Fibroblast of skin of left quadriceps (primary cell): Measurements from ENCODE around the gene IGFL2.
A peak's percentile ranks its signal among the peaks of the same experiment; 100 is the strongest.
"Not testable (repeated sequence)": the region's sequence is repeated elsewhere in the genome, so short reads cannot be mapped to it uniquely, and the experiment has no call there.

Experiments used
- DNase-seq, 2 experiments: peaks; one replicate each; pipeline ENCODE4 v3.0.0-alpha.2; 2013; ENCODE audit warnings: low read depth in 2 of 2

Gene IGFL2

GRCh38 chr19:46147791-46148288, at the start of gene IGFL2:
Gene IGFL2, plus strand, starts transcription at chr19:46148238. Its CDS starts 41 bp downstream, at chr19:46148279.
- DNase-seq: no peak

DNA sequence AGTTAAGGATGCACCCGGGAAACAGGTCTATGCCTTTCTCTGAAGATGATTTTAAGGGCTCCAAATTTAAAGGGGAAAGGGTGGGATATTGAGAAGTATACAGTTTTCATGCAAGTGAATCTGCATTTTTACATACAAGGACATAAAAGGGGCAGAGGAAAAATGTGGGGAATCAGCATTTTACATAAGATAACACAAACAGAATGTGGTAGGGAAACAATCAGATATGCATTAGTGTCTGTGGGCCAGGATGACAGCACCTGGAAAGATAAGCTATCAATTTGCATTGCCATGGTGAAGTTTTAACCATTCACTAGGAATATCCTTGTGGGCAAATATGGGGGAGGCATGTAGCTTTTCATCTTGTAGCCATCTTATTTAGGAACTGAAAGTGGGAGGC, 47.7 kb upstream of the IGFL2 start:
- DNase-seq: no peak

DNA sequence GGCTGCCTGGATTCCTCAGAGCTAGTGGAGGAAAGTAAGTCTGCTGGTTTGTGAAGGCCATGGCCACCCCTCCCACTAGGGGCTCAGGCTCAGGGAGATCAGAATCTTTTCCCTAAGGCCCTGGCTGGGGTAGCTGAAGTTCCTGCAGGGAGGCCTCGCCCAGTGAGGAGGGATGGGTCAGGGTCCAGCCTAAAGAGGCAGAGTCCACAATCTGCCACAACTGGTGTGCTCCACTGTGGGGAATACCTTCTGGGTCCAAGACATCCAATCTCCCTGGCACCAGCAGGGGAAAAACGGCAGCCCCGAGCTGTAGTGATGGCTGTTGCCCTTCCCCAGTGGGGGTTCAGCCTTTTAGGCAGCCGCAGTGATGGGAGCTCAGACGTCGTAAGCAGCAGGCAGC, 46.7 kb upstream of the IGFL2 start:
- no peak for DNase-seq

DNA sequence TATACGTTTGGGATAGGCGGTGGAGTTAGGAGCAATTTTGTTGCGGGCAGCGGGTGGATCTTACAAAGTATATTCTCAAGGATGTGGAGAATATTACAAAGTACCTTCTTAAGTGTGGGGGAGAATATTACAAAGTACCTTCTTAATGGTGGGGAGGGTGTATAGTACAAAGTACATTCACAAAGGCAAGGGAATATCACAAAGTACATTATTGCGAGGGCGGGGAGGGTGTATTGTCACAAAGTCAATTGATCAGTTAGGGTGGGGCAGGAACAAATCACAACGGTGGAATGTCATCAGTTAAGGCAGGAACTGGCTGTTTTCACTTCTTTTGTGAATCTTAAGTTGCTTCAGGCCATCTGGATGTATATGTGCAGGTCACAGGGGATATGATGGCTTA, 45.7 kb upstream of the IGFL2 start:
- DNase-seq: not testable (repeated sequence)

- peak in 1 of 2 experiments; percentile 5 for DNase-seq
Observed at GRCh38 chr19:46107371-46107770, 40.7 kb upstream of the IGFL2 start.

DNA sequence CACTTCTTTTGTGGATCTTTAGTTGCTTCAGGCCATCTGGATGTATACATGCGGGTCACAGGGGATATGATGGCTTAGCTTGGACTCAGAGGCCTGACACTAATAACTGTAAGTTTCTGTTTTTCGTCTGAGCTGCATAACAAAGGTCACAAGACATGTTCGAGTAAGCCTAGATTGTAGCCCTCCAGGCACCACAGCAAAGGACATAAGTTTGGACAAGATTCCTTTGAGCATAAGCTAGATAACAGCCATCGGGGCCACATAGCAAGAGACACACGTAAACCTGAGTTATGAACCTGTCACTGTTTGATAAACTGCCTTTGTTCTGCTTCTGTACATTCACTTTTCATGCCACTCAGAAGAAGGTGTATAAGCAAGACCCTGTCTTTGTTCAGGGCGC, 38.2 kb upstream of the IGFL2 start:
- DNase-seq: no peak

DNA sequence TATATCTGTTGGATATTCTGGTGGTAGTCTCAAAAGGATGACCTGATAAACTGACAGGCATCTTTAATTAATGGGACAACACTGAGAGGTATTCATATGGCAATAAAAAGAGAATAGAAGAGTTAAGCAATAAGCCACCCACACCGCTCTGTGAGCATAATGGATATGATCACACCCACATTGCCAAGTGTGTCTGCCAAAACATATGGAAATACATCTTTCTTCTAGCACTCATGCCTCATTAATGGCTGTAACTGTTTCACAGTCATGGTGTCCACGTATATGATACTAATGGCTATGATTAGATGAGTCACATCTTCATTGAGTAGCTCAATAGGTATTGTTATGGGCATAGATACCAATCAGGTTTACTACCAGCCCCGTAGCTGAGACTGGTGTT, 36.7 kb upstream of the IGFL2 start:
- no peak for DNase-seq

DNA sequence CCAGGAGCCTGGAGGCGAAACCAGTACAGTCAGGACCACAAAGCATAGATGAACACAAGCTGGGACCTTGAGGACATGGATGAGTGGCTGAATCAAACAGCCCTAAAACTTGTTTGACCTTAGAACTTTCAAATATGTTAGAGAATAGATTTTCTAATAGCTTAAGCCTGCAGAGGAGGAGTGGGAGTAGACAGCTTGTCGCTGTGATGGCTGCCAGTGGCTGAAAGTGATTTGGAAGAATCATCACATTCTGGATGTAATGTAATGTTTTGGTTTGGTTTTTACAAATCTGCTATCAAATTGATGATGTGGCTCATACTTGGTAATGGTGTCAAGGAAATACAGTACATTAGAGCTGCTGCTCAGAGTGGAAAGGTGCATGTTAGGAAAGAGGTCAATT, 35.5 kb upstream of the IGFL2 start:
- DNase-seq: no peak

GRCh38 chr19:46113726-46114125, 34.3 kb upstream of the IGFL2 start:
- no peak for DNase-seq

- DNase-seq: peak; percentile 31 to 34
Observed at GRCh38 chr19:46115396-46116106, 32.5 kb upstream of the IGFL2 start.

DNA sequence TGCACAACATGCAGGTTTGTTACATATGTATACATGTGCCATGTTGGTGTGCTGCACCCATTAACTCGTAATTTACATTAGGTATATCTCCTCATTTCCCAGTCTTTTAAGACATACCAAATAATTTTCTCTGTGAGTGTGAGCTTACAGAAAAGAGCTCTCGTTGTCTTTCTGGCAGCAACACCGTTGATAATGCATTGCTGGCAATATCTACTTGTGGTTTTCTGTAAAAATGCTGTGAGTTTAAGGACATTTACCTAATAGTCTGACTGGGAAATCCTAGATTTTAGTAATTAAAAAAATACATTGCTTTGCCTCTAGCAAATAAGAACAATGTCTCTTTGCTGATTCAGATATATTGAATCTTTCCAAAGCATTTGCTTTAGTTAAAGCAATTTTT, 31.9 kb upstream of the IGFL2 start:
- no peak for DNase-seq

DNA sequence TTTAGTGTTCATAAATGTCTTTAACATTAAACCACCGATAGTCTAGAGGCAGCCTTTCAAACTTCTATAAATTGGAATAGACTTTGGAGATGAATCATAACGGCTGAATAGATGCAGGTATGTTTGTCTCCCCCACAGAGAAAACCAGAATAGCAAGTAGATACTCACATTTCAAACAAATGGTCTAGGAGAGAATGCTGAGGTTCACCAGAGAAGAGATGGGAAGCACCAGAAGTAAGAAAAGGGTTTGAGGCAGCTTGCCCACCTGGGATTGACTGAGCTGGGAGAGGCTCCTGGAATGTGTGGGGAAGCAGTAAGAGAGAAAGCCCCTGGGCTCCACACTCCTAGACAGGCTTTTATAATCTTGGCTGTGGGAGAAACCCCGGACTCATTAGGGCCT, 29.9 kb upstream of the IGFL2 start:
- DNase-seq: no peak

- no peak for DNase-seq
Observed at GRCh38 chr19:46124638-46125115, 23.4 kb upstream of the IGFL2 start, which contains the start of gene IGFL3. Gene IGFL3, minus strand, starts transcription at chr19:46124688. Its CDS starts 39 bp downstream, at chr19:46124649.

DNA sequence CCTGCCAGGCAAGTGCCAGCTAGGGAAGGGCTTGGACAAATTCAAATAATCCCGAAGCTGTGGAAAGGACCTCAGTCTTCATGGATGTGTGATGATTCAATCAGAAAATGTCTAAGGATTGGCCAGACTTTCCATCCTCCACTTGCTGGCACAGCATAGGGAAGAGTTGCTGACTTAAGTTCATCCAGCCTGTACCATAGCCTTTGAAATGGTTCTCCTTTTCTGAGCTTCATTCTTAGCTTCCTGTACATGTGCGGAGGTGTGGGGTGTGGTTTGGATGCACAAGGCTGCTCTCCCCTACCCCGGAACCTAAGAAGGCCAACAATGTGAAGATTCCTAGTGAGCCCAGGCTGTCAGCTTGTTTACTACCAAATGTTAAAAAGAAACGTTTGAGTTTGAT, 22.6 kb upstream of the IGFL2 start:
- no peak for DNase-seq

DNA sequence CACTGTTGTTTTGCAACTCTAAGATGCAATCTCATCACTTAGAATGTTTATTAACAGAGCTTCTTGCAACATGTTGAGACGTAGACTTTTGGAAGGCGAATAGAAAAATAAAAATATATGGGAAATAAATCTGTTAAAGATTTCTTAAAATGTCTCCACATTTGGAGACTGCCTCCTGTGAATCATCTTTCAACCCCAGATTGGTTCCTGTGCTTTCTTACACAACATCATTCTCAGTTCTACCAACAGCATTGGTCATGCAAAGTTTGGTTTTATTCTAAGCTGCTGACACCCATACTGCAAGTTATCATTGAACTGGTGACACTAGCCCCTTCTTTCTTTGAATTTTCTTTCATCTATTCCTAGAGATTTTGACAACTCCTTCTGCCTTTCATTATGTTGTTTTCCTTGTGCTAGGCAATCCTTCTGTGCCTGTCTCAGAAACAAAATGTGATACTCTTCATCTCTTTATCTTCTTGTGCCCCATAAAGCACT, 21.9 kb upstream of the IGFL2 start:
- no peak for DNase-seq

GRCh38 chr19:46131485-46132143, 16.4 kb upstream of the IGFL2 start:
- DNase-seq: no peak

DNA sequence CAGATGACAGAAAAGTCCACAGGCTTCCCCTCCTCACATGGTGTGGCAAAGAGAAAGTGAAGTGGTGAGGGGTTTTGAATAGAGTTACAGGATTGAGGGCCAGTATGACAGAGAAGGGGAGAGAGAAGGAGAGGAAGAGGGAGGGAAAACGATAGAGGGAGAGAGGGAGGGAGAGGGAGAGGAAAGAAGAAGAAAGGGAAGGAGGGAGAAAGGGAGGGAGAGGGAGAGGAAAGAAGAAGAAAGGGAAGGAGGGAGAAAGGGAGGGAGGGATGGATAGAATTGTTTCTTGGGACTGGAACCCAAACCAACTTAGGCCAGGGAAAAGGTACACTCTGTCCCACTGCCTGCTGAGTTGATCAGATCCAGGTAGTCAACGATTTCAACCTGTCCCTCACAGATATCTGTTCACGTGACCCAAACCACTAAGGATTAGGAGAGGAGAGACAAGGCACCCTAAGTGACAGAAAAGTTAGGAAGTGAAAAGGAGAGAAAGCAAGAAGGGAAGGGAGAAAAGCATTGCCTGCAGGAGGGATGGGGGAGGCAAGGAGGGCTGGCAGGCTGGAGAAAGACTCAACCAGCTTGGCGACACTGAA, 15.4 kb upstream of the IGFL2 start:
- DNase-seq: no peak

DNA sequence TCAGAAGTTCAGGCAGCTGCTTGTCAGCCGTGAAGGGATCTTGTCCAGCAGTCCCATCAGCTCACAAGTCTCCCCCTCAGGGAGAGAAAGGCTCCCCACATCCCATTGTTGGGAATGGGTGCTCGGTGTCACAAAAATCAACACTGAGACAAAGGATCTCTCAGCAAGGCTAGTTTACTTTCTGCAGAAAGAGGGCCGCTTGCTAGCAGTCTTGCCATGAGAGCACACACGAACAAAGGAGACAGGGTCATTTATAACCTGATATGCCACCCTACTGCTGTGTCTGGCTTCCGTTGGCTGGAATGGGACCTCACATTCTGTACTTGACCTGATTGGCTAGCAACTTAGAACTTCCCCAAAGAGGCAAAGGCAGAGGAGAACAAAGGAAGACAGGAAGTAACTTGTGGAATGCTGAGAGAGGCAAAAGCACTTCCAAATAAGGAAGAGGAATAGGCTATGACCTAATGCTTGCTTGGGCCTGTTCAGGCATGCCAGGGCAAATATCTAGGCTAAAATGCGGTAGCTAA, 14.9 kb upstream of the IGFL2 start:
- peak; percentile 93 to 94 for DNase-seq

DNA sequence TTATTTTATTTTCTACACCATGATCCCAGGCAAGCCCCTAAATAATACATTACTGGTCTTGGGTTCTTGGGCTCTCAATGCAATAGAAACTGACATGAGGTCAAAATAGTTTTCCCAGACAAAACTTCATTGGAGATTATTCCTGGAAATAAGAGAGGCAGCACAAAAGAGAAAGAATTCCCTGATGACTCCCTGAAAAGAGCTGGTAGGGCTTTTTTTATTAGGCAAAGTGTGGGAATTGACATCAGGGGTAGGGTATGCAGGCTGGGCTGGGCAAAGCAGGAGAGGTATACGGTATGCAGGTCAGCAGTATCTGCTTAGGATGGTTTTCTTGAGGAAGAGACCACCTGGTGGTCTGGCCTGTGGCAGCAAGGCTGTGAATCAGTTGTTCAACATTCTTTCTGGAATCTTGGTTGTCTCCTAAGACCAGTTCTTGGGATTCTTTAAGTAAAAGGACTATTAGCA, 14.2 kb upstream of the IGFL2 start:
- peak in 1 of 2 experiments; percentile 2 for DNase-seq

DNA sequence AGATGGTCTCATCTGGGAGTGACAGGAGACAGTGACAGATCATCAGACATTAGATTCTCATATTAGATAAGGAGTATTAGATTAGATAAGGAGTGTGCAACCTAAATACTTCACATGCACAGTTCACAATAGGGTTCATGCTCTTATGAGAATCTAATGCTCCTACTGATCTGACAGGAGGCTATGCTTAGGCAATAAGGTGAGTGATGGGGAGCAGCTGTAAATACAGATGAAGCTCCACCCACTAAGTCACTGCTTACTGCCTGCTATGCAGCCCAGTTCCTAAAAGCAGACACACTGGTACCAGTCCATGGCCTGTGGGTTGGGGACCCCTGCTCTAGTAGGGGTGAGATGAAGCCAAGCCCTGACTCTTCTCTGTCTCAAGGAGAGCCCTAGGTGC, 13.5 kb upstream of the IGFL2 start:
- no peak for DNase-seq

DNA sequence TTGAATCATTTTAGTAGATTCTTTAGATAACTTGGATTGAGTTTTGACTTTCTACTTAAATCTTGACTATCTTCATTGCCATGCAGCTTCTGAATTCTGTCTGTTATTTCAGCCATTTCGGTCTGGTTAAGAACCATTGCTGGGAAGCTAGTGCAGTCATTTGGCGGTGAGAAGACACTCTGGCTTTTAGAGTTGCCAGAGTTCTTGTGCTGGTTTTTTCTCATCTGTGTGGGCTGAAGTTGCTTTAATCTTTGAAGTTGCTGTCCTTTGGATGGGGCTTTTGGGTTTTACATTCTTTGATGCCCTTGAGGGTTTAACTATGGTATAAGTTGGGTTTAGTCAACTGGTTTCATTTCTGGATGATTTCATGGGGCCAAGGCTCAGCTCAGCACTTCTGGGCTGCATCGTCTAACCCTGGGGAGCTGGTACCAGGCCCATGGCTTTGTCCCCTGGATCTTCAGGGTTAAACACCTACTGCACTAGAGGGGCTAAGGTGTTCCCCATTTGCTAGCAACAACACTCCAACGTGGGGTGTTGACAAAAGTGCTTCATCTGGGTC, 10.0 kb upstream of the IGFL2 start:
- DNase-seq: no peak

DNA sequence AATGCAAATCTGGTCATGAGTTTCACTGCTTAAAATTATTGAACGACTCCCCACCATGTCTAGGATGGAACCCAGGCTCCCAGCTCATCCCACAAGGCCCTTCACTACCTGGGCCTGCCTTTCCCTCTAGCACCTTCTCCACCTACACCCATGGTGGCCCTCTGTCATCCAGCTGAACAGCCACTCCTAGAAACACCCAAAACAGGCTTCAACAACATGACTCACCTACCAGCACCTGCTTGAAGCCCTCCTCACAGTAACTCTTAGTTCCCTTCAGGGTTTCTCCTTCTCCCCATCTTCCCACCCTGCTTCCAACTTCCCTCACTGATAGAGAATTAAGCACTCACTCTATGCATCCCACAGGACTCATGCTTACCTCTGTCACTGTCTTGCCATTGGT, 6.6 kb upstream of the IGFL2 start:
- DNase-seq: no peak
